ENCODE data around the gene CNIH3.

DNA sequence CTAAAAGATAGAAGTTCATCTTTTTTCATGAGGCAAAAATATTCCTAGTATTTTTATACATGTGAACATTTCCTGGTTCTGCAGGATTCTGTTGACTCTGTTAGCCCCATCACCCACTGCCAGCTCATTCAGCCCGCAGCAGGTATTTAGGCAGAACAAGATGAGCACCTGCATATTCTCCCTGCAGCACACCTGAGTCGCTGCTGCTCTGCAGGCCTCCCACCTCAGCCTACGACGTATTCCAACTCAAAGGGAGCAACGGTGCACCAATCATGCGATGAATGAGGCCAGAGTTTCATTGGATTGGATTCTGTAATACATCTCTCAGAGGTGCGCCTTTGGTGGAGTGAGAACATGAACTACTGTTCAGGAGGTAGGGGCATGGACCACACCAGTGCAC is 87.6 kb downstream of the CNIH3 start:
- no peak for TF ChIP-seq EZH2 (IDR thresholded peaks at IDR 0.05)
- TF ChIP-seq, protein P1, sequence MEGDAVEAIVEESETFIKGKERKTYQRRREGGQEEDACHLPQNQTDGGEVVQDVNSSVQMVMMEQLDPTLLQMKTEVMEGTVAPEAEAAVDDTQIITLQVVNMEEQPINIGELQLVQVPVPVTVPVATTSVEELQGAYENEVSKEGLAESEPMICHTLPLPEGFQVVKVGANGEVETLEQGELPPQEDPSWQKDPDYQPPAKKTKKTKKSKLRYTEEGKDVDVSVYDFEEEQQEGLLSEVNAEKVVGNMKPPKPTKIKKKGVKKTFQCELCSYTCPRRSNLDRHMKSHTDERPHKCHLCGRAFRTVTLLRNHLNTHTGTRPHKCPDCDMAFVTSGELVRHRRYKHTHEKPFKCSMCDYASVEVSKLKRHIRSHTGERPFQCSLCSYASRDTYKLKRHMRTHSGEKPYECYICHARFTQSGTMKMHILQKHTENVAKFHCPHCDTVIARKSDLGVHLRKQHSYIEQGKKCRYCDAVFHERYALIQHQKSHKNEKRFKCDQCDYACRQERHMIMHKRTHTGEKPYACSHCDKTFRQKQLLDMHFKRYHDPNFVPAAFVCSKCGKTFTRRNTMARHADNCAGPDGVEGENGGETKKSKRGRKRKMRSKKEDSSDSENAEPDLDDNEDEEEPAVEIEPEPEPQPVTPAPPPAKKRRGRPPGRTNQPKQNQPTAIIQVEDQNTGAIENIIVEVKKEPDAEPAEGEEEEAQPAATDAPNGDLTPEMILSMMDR (IDR thresholded peaks at IDR 0.05), result no peak
